GM19023 (cell line): Measurements from ENCODE around the gene ACOT8.
A peak's percentile ranks its signal among the peaks of the same experiment; 100 is the strongest.
"Not testable (repeated sequence)": the region's sequence is repeated elsewhere in the genome, so short reads cannot be mapped to it uniquely, and the experiment has no call there.

Source experiments
- ATAC-seq: cut with Tn5 transposase; IDR thresholded peaks from one replicate; pipeline ENCODE4 v1.9.1; 2021; ENCODE audit warnings: mild to moderate bottlenecking, moderate library complexity; ENCODE audit not compliant: unreplicated experiment

The ACOT8 gene

DNA sequence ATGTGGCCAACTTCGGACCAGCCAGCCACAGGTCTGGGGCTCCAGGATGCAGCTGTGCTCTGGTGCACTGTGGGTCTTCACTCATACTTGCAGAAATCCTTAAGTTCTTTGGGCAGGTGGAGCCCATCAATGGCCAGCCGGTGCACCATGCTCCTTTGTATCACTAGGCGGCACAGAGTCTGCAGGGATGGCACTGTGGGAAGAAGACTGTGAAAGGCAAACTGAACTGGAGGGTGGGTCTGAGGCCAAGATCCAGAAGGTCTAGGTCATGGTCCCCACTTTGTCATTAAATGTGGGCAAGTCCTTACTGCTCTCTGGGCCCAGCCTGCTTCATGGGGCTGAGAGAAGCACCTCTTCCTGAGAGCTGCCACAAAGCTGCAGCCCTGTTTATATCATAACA lies 31.5 kb upstream of the ACOT8 start:
- no peak for ATAC-seq

DNA sequence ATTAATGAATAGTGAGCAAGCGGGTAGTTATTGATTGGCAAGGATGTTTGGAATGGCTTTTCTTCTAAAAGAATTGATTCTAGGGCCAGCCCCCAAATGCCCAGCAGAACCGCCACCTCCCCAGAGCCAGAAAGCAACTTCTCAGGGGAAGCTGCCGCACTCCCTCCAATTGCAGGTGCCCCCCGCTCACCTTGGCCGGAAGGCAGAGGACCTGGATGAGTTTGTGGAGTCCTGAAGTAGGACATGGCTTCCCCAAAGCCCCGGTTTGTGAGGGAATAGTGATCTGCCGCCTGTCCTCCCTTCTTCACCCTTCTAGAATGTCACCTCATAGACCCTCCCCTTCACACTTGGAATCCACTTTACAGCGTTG lies 30.1 kb upstream of the ACOT8 start, which contains the start of gene SPATA25:
TSS of gene SPATA25 (minus strand) at position 277 of the 370 bp plus-strand sequence. CDS start at position 245, 32 bp downstream.
- ATAC-seq = no peak

DNA sequence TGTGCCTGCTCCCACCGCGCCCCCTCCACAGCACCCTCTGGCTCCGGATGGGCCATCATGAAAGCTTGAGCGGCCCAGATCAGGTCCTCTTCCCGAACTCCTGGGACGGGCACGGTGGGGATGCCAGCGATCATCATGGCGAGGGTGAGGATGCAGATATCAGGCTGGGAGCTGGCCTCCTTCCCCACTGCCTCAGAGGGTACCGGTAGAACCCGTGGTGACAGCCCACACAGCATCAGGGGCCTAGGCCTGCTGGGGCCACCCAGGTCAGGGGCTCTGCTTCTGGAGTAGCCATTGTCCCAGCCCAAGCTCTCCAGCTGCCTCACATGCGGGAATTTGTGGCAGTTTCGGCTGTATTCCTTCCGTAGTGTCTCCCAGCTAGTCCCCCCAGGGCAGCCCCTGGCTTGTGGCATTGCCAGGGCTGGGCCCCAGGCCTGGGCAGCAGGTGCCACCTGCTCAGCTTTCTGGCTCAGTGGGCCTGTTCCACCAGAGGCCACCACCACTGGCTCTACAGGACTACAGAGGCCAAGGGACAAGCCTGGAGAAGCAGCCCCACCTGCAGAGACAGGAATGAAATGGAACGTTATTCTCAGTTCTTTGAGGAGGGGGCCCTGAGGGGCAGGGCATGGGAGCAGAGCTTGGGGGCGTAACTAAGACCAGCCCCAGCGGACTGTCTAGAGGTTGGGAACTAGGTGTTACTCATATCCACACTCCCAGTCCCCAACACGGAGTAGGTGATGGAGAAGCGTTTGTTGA lies 29.6 kb upstream of the ACOT8 start:
- ATAC-seq = no peak

DNA sequence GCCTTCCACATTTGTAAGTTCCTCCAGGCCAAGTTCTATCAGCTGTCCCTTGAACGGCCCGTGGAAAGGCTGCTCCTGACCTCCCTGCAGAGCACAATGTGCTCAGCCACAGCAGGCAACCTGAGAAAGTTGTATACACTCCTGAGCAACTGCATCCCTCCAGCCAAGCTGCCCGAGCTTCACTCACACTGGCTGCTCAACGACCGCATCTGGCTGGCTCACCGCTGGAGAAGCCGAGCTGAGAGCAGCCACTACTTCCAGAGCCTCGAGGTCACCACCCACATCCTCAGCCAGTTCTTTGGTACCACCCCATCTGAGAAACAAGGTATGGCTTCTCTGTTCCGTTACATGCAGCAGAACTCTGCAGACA lies 25.9 kb upstream of the ACOT8 start:
- no peak for ATAC-seq

DNA sequence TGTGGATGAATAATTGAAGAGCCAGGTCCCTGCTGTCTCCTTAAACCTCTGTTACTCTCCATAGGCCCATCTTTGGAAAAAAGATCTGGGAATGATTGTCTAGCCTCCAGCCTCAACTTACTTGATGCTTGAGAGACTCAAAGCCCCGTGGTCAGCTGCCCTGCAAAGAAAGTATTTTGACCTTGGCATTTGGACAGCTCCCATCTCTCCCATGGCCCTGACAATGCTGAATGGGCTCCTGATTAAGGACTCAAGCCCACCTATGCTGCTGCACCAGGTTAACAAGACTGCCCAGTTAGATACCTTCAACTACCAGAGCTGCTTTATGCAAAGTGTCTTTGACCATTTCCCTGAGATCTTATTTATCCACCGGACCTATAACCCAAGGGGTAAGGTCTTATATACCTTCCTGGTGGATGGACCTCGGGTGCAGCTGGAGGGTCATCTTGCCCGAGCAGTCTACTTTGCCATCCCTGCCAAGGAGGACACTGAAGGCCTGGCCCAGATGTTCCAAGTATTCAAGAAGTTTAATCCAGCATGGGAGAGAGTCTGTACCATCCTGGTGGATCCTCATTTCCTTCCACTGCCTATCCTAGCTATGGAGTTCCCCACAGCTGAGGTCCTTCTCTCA lies 25.4 kb upstream of the ACOT8 start:
- ATAC-seq = no peak

DNA sequence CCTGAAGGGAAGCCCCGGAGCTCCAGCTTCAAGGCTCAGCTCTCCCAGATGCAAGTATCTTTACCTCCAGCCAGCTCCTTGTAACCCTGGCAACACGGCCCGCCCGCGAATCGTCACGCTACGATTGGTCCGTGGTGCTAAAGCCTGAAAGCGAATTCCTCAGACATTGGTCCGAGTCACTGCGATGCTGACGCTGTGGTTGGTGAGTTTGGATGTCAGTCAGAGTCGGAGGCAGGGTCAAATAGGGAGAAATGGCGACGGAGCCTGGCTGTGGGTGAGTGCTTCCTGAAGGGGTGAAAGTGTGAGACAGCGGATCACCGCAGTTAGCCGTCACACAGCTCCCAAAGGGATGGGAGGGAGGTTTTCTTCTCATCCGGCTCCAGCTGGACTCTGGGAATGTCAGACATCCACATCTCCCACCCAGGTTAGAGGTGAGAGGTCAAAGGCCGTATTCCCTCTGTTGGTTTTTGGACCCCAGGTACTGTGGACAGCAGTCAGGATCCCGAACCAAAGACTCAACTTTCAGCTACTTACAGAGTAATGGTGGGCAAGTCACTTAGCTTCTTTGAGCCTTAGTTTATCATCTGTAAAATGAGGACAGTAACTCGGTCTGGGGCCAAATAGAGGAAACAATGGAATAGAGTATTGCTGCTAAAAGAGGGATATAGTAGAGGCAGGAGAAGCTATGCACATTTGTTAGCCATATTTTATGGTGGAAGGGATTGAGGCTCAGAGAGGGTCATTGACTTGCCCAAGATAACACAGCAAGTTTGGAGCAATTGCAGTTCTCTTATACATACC lies 24.0 kb upstream of the ACOT8 start, which contains the start of gene ZSWIM1:
TSS of gene ZSWIM1 (plus strand) at position 240 of the 801 bp plus-strand sequence. CDS start 1,366 bp downstream, outside the sequence.
- peak; percentile 98 for ATAC-seq

DNA sequence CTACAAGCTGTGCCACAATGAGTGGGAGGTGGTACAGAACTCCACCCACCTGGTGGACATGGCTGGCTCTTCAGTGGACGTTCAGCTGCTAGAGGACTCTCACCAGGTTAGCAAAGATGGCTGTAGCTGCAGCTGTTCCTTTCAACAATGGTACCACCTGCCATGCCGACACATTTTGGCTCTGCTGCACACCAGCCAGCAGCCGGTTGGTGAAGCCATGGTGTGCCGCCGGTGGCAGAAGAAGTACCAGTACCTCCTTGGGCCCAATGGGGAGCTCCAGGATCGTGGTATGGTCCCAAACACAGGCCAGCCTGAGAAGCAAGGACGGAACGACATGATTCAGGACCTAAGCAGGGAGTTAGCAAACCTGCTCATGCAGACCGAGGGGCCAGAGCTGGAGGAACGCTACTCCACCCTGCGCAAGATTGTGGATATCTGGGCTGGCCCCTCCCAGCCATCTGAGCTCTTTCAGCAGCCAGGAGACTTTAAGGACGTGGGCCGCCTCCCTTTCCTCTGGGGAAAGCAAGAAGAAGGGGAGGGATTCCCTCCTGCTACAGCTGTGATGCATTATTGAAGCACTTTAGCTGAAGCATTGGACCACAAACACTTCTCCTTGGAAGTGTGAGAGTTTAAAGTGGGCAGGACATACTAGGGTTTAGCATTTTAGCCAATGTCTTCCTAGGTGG lies 21.0 kb upstream of the ACOT8 start:
- no peak for ATAC-seq

DNA sequence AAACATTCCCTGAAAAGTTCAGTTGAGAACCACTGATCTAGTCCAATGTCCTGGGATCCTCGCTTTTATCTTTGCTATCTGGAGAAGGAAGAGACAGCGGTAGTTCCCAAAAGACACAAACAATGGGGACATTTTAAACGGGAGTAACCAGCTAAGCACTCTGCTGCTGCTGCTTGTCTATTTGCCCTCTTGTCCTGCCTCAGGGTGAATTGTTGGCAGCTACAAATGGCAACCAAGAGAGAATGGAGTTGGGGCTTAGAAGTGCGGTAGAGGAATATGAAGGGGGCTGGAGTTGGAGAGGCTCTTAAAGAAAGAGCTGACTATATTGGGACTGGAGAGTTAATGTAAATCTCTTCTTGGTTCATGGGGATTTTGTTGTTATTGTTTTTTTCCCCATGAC lies 17.4 kb upstream of the ACOT8 start:
- no peak for ATAC-seq

DNA sequence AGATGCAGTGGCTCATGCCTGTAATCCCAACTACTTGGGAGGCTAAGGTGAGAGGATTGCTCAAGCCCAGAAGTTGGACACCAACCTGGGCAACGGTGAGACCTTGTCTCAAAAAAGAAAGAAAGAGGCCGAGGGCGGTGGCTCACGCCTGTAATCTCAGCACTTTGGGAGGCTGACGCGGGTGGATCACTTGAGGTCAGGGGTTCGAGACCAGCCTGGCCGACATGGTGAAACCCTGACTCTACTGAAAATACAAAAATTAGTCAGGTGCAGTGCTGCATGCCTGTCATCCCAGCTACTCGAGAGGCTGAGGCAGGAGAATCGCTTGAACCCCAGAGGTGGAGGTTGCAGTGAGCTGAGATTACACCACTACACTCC lies 16.9 kb upstream of the ACOT8 start:
- ATAC-seq = not testable (repeated sequence)

DNA sequence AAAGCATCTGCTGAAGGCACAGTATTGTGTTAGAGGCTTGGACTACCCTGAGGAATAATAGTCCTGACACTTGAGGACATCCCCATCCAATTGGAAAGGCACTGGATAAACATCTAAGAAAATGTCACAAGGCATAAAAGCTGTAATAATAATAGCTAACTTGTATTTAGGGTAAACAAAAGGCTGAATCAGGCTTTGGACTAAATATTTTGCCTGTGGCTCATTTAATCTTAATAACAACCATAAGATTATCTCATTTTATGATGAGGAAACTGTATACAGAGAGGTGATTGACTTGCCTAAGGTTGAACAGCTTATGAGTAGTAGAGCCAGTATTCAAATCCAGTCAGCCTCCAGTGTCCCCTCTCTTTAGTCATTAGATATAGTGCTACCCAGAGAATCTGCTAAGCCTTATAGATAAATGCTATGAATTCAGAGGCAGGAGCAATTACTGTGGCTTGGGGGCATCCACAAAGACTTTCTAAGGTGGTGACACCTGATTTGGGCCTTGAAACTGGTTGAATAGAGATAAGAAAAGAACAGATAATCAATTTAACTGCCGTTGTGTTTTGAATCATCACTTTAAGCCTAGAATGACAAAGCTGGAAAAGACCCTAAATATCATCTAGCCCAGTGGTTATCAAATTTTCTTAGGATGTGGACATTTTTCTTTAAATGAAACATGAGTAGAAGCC lies 16.4 kb upstream of the ACOT8 start:
- no peak for ATAC-seq

DNA sequence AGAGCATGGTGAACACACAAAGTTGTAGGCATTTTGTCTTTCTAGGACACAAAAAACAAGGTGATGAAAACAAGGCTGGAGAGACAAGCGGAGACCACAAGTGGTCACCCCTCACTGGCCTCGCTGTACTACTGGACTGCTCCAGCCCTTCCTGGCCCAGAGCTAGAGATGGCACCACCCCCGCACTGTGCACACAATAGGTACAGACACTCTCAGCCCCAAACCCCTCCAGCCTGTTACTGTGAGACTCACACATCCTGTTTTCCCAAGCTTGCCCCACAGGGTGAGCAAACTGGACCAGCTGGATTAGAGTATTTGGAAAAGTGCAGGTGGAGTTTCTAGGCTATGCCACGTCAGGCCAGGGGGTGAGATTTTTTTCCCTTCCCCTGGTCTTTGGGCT lies 15.4 kb upstream of the ACOT8 start:
- no peak for ATAC-seq

DNA sequence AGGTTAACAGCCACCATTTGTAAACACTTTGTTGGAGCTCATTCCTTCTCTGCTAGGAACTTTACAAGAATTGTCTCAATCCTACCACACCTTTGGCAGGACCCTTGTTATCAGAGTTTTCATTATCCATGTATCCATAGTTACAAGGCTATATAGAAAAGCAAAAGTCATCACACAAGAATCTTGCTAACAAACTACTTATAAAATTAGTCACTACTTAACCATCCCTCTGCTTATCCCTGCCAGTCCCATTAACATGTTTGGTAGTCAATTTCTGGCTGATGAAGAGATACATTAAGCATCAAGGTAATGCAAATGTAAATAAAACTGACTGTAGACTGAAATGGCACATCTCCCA lies 10.6 kb upstream of the ACOT8 start:
- ATAC-seq = no peak

DNA sequence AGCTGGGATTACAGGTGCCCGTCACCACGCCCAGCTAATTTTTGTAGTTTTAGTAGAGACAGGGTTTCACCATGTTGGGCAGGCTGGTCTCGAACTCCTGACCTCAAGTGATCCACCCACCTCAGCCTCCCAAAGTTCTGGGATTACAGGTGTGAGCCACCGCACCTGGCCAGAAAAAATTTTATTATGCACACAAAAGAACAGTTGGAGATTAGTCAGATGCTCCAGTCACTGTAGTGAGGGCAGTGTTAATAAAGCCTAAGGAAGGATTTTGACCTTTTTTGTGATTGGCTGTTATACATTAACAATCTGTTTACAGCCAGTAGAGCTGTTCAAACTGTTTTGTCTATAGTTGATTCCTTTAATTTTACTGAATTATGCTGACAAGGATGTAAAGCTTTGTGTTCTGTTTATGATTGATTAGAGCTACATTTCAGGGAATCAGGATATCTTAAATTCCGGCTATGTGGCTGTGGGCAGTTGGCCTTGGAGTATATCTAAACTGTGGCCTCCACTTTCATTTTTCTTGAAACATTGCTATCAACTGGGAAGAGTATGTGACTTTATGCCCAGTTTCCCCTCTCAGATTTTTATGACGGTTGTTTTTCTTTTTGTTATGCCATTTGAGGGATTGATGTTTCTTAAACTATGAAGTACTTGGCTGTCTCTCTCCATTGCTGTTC lies 10.1 kb upstream of the ACOT8 start:
- ATAC-seq = no peak

DNA sequence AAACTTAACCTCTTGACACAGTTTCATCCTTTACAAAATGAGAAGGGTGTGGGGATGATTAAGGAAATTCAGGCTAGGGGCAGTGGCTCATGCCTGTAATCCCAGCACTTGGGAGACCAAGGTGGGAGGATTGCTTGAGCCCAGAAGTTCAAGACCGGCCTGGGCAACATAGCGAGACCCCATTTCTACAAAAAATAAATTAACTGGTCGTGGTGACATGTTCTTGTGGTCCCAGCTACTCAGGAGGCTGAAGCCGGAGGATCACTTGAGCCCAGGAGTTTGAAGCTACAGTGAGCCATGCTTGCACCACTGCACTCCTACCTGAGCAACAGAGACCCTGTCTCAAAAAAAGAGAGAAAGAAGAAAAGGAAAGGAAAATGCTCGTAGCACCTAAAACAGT lies 9.3 kb upstream of the ACOT8 start:
- no peak for ATAC-seq

DNA sequence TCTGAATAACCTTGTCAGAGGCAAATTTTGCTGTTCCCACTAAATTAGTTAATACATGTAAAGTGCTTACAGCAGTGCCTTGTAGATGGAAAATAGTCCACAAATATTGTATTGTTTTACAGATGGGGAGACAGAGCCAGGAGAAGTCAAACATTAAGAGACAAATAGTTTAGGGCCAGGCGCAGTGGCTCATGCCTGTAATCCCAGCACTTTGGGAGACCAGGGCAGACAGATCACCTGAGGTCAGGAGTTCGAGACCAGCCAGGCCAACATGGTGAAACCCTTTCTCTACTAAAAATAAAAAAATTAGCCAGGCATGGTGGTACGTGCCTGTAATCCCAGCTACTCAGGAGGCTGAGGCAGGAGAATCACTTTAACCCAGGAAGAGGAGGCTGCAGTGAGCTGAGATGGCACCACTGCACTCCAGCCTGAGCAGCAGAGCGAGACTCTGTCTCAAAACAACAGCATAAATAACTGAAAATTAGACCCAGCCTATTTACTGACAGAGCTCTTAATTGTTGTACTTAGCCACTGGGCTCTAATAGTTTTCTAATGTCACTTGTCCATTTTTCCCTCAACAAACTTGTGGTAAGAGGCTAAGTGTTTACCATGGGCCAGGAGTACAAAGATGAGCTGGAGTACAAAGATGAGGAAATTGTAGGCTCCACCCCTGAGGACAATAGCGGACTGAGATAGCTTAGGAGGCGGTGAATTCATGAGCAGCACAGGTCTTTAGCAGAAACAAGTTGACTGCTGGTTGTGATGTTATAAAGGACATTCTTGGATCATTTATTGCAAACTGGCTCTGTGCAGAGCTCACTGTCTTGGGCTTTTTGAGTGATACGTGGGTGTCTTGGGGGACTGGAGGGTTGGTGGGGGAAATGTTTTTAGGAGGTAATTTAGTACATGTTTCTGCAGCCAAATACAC lies 6.6 kb upstream of the ACOT8 start:
- no peak for ATAC-seq

DNA sequence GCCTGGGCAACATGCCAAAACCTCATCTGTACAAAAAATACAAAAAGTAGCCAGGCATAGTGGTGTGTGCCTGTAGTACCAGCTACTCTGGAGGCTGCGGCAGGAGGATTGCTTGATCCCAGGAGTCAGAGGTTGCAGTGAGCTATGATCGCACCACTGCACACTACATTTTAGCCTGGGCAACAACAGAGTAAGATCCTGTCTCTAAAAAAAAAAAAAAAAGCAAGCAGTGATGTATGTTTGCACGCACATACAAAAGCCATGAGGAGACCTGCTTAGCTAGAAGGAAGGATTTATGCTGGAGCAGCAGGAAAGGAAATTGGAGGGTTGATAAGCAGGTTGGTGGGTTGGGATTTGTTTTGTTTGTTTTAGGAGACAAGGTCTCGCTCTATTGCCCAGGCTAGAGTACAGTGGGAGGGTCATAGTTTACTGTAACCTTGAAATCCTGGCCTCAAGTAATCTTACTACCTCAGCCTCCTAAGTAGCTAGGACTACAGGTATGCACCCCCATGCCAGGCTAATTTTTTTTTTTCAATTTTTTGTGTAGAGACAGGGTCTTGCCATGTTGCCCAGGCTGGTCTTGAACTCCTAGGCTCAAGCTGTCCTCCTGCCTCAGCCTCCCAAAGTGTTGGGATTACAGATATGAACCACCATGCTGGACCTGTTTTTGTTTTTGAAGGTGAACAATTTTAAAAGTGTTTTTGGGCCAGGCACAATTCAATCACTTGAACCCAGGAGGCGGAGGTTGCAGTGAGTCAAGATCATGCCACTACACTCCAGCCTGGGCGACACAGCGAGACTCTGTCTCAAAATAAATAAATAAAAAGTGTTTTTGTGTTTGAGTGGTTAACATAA lies 4.3 kb upstream of the ACOT8 start:
- ATAC-seq = no peak

DNA sequence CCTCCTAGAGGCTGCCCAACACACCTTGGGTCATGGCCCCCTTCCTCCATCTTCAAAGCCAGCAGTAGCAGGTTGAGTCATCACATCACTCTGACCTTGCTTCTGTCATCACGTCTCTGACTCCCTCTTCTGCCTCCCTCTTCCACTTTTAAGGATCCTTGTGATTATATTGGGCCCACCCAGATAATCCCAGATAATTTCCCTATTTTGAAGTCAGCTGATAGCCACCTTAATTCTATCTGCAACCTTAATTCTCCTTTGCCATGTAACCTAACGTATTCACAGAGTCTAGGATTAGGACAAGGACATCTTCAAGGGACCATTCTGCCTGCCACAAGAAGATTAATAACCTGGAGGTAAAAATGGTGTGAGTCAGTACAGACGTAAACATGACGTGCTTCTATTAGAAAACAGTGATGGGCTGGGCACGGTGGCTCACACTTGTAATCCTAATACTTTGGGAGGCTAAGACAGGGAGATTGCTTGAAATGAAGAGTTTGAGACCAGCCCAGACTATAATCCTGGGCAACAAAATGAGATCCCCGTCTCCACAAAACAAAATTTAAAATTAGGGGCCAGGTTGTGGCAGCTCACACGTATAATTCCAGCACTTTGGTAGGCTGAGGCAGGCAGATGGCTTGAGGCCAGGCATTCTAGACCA lies 3.5 kb upstream of the ACOT8 start:
- no peak for ATAC-seq

DNA sequence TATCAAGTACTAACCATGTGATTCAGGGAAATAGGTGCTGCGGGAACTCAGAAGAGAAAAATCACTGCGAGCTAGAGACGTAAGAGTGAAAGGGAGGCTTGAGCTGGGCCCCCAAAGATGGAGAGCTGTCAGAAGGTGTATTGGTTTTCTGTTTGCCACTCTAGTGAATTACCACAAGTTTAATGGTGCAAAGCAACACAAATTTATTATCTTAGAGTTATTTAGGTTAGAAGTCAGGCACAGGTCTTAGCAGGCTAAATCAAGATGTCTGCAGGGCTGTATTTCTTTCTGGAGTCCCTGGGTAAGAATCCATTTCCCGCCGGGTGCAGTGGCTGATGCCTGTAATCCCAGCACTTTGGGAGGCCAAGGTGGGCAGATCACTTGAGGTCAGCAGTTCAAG lies 2.7 kb upstream of the ACOT8 start:
- ATAC-seq = no peak
